Skeletal muscle tissue (tissue), 4 donors: ENCODE measurements around the gene DNAJC18. TPM values are rescaled to one million over a fixed set of nuclear protein-coding genes. Genes with fewer than 3 reads are reported as not detected.
"Not testable (repeated sequence)": the region's sequence is repeated elsewhere in the genome, so short reads cannot be mapped to it uniquely, and the experiment has no call there.

Experiments used
- H3K27ac ChIP-seq: one replicate; pipeline ENCODE4 v1.7.0; 2013; ENCODE audit warnings: mild to moderate bottlenecking, low read depth, low read length, inconsistent platforms
- H3K27me3 ChIP-seq, 3 donors: one replicate each; pipeline ENCODE4 v1.7.0; 2013; ENCODE audit warnings: low read length in 3 of 3; ENCODE audit not compliant: control insufficient read depth in 3 of 3, insufficient read depth in 3 of 3
- H3K36me3 ChIP-seq, 3 donors: one replicate each; pipeline ENCODE4 v1.7.0; 2013; ENCODE audit warnings: low read length in 3 of 3; ENCODE audit not compliant: control insufficient read depth in 3 of 3, insufficient read depth in 3 of 3
- H3K4me1 ChIP-seq, 3 donors: one replicate each; pipeline ENCODE4 v1.7.0; 2013; ENCODE audit warnings: low read length in 3 of 3, mild to moderate bottlenecking in 3 of 3; ENCODE audit not compliant: control insufficient read depth in 3 of 3, insufficient read depth in 3 of 3
- H3K4me3 ChIP-seq, 3 donors: one replicate each; pipeline ENCODE4 v1.7.0; 2013; ENCODE audit warnings: low read length in 3 of 3
- H3K9ac ChIP-seq, 3 donors: one replicate each; pipeline ENCODE4 v1.7.0; 2013; ENCODE audit warnings: low read length in 3 of 3, mild to moderate bottlenecking in 3 of 3, moderate library complexity in 2 of 3, low read depth in 1 of 3
- H3K9me3 ChIP-seq, 3 donors: one replicate each; pipeline ENCODE4 v1.7.0; 2013; ENCODE audit warnings: low read length in 3 of 3; ENCODE audit not compliant: control insufficient read depth in 3 of 3
- total RNA-seq: library from RNA; depleted of rRNA; stranded (reverse); fragments of >200 nt; gene quantifications from one replicate; pipeline ENCODE4 v1.2.3, GENCODE V29; 2014
- donor health status: Osteomylitis.

The DNAJC18 gene
- total RNA-seq, 1 donor from 2014 or later: 16.2 TPM

DNA sequence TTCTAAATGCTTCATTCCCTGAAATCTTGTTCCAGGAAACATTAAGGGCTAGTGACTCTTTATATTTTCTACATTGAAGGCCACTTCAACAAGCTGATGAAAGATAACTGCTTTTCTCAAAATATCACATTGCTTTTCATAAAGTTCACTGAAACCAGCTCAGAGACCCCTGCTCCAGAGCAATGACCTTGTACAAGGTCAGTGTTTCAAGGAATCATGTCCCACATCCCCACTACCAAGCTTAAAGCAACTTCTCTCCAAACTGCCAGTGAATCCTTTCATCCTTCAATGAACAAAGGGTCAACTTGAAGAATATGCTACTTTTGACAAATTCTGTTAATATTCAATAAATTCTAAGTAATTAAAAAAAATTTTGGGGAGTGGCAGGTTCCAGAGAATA is 23.5 kb downstream of the DNAJC18 start:
- Histone ChIP-seq H3K9me3 (no peaks in the 10 kb centered on the region), H3K4me1 (peaks cover 61 to 72% (median 66%) of the 10 kb centered on the region in 3 donors), H3K9ac (peak overlapping the region in 1 of 3 donors; percentile 75), H3K4me3 (no peak overlapping the region), H3K36me3 (peaks cover 1 to 9% (median 2%) of the 10 kb centered on the region in 3 donors), H3K27me3 (no peaks in the 10 kb centered on the region), H3K27ac (peak overlapping the region; percentile 87)

GRCh38 chr5:139415221-139415861 is 24.0 kb downstream of the DNAJC18 start:
- Histone ChIP-seq H3K27me3 (no peaks in the 10 kb centered on the region), H3K27ac (peak overlapping the region; percentile 87), H3K4me3 (peak overlapping the region; percentile 23 to 28 (median 23)), H3K9ac (peak overlapping the region in 2 of 3 donors; percentile 55 to 75), H3K36me3 (peaks cover 0 to 9% (median 2%) of the 10 kb centered on the region in 3 donors), H3K9me3 (no peaks in the 10 kb centered on the region), H3K4me1 (peaks cover 65 to 77% (median 70%) of the 10 kb centered on the region in 3 donors)

DNA sequence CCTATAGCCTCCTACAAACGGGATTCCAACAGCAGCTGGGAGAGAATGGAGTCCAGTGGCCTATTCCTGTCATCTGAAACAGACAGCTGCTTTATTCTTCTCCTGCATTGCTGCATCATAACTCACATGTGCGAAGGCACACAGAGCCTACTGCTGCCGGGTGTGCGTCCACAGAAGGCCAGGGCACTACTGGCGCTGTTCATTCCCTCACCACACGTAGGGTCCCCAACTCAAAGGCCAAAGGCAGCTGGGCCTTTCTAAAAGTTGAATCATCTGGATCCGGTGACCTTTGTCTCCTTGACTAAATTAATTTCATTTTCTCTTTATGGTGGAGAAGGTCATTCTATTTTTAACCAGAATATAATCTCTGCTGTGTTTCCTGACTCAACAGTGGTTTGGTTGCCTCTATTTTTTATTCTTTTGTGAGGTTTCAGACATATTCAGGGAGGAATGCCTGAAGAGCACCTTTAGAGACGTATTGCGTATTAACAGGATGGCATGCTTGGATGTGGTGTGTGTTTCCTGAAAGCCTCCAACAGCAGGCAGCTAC is 24.7 kb downstream of the DNAJC18 start:
- no peaks in the 10 kb centered on the region for H3K27me3 ChIP-seq
- peak overlapping the region in 2 of 3 donors; percentile 8 to 36 for H3K4me3 ChIP-seq
- peak overlapping the region; percentile 26 to 75 (median 55) for H3K9ac ChIP-seq
- H3K36me3 ChIP-seq: peaks cover 0 to 9% (median 2%) of the 10 kb centered on the region in 3 donors
- H3K27ac ChIP-seq: peak overlapping the region; percentile 87
- H3K4me1 ChIP-seq: peaks cover 68 to 75% (median 74%) of the 10 kb centered on the region in 3 donors
- H3K9me3 ChIP-seq: no peaks in the 10 kb centered on the region

DNA sequence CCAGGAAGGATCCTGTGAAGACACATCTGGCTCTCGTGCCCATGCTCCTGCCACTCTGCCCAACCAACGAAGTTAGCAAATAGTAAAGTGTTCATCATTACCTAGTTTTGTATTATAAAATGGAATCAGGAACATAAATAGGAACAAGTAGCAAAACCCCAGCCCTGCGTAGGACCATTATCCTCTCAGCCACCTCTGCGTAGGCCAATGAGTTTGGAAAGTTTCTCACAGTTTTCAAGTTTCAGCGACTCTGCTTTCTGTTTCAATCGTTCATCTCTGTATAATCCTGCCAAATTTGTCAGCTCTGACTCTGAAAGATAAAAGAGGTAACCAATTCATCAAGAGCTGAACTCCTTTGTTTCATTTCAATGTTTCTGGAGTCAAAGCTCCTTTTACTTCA is 25.4 kb downstream of the DNAJC18 start:
- peak overlapping the region; percentile 26 to 75 (median 40) for H3K9ac ChIP-seq
- no peaks in the 10 kb centered on the region for H3K9me3 ChIP-seq
- no peaks in the 10 kb centered on the region for H3K27me3 ChIP-seq

DNA sequence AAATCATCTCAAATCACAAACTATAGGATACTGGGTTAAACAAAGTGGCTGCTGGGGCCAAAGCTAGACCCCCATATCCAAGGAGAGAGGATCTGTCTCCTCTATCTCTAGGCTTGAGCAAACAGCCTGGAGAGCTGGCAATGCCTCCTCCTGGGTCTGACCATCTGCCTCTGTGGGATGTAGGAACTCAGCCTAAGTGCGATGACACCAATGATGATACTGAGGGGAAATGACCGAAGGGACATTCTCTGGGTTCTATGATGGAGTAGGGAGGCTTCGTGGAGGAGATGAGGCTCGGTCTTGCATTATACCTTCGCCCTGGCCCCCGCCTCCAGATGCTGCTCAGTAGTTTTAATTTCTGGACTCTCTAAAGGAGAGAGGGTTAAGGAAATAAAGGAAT is 26.2 kb downstream of the DNAJC18 start:
- H3K9ac ChIP-seq: no peak overlapping the region
- peaks cover 53 to 60% (median 59%) of the 10 kb centered on the region in 3 donors for H3K4me1 ChIP-seq
- no peak overlapping the region for H3K4me3 ChIP-seq
- no peaks in the 10 kb centered on the region for H3K27me3 ChIP-seq
- no peak overlapping the region for H3K27ac ChIP-seq
- H3K9me3 ChIP-seq: no peaks in the 10 kb centered on the region
- peaks cover 0 to 3% (median 0%) of the 10 kb centered on the region in 3 donors for H3K36me3 ChIP-seq

More for the DNA sequence above, 25.4 kb downstream of the DNAJC18 start:
- Histone ChIP-seq H3K27ac (peak overlapping the region; percentile 87), H3K36me3 (peaks cover 0 to 6% (median 0%) of the 10 kb centered on the region in 3 donors), H3K4me1 (peaks cover 62 to 69% (median 67%) of the 10 kb centered on the region in 3 donors), H3K4me3 (no peak overlapping the region)

DNA sequence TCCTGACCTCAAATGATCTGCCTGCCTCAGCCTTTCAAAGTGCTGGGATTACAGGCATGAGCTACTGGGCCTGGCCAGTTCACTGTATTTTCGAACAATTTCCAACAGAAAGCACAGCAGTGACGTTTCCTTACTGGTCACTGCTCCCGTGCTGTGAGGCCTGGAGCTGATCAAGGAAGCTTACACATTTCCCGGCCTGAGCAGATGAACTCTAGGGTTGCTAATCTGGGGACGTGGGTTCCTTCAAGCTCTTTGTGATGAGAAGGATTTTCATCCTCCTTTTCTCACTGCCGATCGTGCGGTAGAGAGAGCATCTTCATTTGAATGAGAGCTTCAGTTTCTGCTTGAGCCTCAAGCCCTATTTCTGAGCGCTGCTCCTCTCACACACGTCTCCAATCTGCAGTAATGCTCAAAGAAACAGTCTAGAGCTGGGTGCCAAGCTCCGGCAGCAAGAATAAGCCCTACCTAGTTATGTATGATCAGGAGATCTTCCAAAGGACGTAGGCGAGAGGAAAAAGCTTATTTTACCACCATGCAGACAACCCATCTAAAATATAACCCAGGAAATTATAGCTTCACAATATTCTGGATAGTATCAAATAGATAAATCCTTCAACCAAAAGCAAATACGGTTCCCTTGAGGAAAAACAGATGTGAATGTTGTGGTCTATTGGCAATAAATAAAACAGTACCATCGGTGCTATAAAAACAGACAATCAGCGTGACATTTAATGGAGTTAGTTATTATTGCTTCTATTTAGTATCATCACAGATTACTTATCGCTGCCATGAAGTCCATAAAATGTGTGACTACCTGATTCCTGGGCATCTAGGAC is 28.1 kb downstream of the DNAJC18 start:
- Histone ChIP-seq H3K36me3 (peaks cover 0 to 3% (median 0%) of the 10 kb centered on the region in 3 donors), H3K9me3 (no peaks in the 10 kb centered on the region), H3K9ac (peak overlapping the region in 1 of 3 donors; percentile 51), H3K4me3 (no peak overlapping the region), H3K4me1 (peaks cover 34 to 49% (median 45%) of the 10 kb centered on the region in 3 donors), H3K27ac (peak overlapping the region; percentile 32), H3K27me3 (no peaks in the 10 kb centered on the region)

- H3K27me3 ChIP-seq: no peaks in the 10 kb centered on the region
- H3K4me3 ChIP-seq: no peak overlapping the region
- peaks cover 26 to 41% (median 36%) of the 10 kb centered on the region in 3 donors for H3K4me1 ChIP-seq
- no peaks in the 10 kb centered on the region for H3K9me3 ChIP-seq
- peak overlapping the region in 1 of 3 donors; percentile 51 for H3K9ac ChIP-seq
- H3K36me3 ChIP-seq: peaks cover 0 to 3% (median 0%) of the 10 kb centered on the region in 3 donors
- peak overlapping the region; percentile 17 for H3K27ac ChIP-seq
Measured at GRCh38 chr5:139410121-139410992, 29.0 kb downstream of the DNAJC18 start.

- not testable (repeated sequence) for H3K9ac ChIP-seq, H3K36me3 ChIP-seq, H3K27me3 ChIP-seq, H3K4me3 ChIP-seq, H3K9me3 ChIP-seq, H3K27ac ChIP-seq
- H3K4me1 ChIP-seq: peaks cover 17 to 34% (median 29%) of the 10 kb centered on the region in 3 donors
Measured at GRCh38 chr5:139409116-139409515, 30.2 kb downstream of the DNAJC18 start.

GRCh38 chr5:139408191-139408590 is 31.1 kb downstream of the DNAJC18 start:
- no peaks in the 10 kb centered on the region for H3K27me3 ChIP-seq
- H3K4me3 ChIP-seq: no peak overlapping the region
- H3K9ac ChIP-seq: no peak overlapping the region

More at GRCh38 chr5:139408191-139408590, 31.1 kb downstream of the DNAJC18 start:
- Histone ChIP-seq H3K27ac (no peak overlapping the region), H3K9me3 (no peaks in the 10 kb centered on the region), H3K36me3 (peaks cover 0 to 1% (median 0%) of the 10 kb centered on the region in 3 donors), H3K4me1 (peaks cover 22 to 33% (median 30%) of the 10 kb centered on the region in 3 donors)
